ENCODE measurements around the gene TRIM5. TPM values are rescaled to one million over a fixed set of nuclear protein-coding genes. Genes with fewer than 3 reads are reported as not detected.

Gene TRIM5
- total RNA-seq, 1 donor: 29.7 TPM

DNA sequence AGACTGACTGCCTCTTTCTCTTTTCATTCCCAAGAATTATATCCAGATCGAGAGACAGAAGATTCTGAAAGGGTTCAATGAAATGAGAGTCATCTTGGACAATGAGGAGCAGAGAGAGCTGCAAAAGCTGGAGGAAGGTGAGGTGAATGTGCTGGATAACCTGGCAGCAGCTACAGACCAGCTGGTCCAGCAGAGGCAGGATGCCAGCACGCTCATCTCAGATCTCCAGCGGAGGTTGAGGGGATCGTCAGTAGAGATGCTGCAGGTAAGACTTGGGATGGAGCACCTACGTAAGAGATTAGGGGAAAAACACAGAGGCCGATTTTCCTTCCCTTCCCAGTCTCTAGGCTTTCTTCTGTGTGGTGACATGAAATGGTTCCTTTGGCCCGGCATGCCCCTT, 13.4 kb upstream of the TRIM5 start:
- peaks cover 17% of the 10 kb centered on the region for H3K79me2 ChIP-seq (ENCODE audit: insufficient read depth, low read length)
- TF ChIP-seq, protein P1, sequence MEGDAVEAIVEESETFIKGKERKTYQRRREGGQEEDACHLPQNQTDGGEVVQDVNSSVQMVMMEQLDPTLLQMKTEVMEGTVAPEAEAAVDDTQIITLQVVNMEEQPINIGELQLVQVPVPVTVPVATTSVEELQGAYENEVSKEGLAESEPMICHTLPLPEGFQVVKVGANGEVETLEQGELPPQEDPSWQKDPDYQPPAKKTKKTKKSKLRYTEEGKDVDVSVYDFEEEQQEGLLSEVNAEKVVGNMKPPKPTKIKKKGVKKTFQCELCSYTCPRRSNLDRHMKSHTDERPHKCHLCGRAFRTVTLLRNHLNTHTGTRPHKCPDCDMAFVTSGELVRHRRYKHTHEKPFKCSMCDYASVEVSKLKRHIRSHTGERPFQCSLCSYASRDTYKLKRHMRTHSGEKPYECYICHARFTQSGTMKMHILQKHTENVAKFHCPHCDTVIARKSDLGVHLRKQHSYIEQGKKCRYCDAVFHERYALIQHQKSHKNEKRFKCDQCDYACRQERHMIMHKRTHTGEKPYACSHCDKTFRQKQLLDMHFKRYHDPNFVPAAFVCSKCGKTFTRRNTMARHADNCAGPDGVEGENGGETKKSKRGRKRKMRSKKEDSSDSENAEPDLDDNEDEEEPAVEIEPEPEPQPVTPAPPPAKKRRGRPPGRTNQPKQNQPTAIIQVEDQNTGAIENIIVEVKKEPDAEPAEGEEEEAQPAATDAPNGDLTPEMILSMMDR (IDR thresholded peaks at IDR 0.05; ENCODE audit: extremely low read depth, low read depth, low read length): no peak

DNA sequence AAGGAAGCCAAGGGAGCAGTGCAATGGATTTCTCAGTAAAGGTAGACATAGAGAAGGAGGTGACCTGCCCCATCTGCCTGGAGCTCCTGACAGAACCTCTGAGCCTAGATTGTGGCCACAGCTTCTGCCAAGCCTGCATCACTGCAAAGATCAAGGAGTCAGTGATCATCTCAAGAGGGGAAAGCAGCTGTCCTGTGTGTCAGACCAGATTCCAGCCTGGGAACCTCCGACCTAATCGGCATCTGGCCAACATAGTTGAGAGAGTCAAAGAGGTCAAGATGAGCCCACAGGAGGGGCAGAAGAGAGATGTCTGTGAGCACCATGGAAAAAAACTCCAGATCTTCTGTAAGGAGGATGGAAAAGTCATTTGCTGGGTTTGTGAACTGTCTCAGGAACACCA, 11.3 kb upstream of the TRIM5 start:
- no peak for DNase-seq (ENCODE audit: insufficient read length, low spot score, missing footprints)
- Histone ChIP-seq H3K4me2 (ENCODE audit: insufficient read depth, low read length) (no peak overlapping the region), H3K79me2 (ENCODE audit: insufficient read depth, low read length) (peaks cover 32% of the 10 kb centered on the region), H3K36me3 (ENCODE audit: insufficient read depth, low read length) (peaks cover 56% of the 10 kb centered on the region), H3K27ac (ENCODE audit: low read depth, low read length) (no peak overlapping the region), H2AFZ (ENCODE audit: low read length) (no peak overlapping the region), H3K4me1 (ENCODE audit: insufficient read depth, low read length) (peaks cover 8% of the 10 kb centered on the region), H3K4me3 (ENCODE audit: insufficient read depth, low read length) (no peak overlapping the region), H4K20me1 (ENCODE audit: insufficient read depth, low read length) (peaks cover 3% of the 10 kb centered on the region), H3K27me3 (ENCODE audit: insufficient read depth, low read length) (no peaks in the 10 kb centered on the region), H3K9me3 (ENCODE audit: low read depth, low read length) (no peaks in the 10 kb centered on the region)
- TF ChIP-seq, protein P1 (IDR thresholded peaks at IDR 0.05; ENCODE audit: extremely low read depth, low read depth, low read length): no peak

More for the DNA sequence above, 13.4 kb upstream of the TRIM5 start:
- H3K9me3 ChIP-seq (ENCODE audit: low read depth, low read length): no peaks in the 10 kb centered on the region
- no peak for DNase-seq (ENCODE audit: insufficient read length, low spot score, missing footprints)
- H4K20me1 ChIP-seq (ENCODE audit: insufficient read depth, low read length): peaks cover 3% of the 10 kb centered on the region
- H3K27ac ChIP-seq (ENCODE audit: low read depth, low read length): no peak overlapping the region
- H2AFZ ChIP-seq (ENCODE audit: low read length): no peak overlapping the region
- no peaks in the 10 kb centered on the region for H3K27me3 ChIP-seq (ENCODE audit: insufficient read depth, low read length)
- peaks cover 63% of the 10 kb centered on the region for H3K36me3 ChIP-seq (ENCODE audit: insufficient read depth, low read length)
- no peak overlapping the region for H3K4me3 ChIP-seq (ENCODE audit: insufficient read depth, low read length)
- no peak overlapping the region for H3K4me2 ChIP-seq (ENCODE audit: insufficient read depth, low read length)
- peaks cover 3% of the 10 kb centered on the region for H3K4me1 ChIP-seq (ENCODE audit: insufficient read depth, low read length)

DNA sequence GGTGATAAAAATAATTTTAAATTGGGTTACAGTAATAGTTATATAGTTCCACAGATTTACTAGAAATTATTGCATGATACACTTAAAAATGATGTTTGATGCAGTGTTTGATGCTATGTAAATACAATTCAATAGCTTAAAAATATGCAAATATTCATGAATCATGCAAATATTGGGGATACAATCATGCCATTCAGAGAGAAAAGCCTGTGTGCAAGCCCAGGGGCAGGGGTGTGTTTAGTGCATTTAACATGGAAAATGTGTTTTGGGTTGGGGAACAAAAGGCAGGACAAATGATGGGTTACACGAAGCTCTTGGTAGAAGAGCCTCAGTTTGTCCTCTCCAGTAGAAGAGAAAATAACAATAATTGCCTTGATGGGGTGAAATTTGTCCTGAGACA, 10.7 kb upstream of the TRIM5 start:
- Histone ChIP-seq H3K27me3 (ENCODE audit: insufficient read depth, low read length) (no peaks in the 10 kb centered on the region), H3K79me2 (ENCODE audit: insufficient read depth, low read length) (peaks cover 38% of the 10 kb centered on the region), H4K20me1 (ENCODE audit: insufficient read depth, low read length) (peaks cover 3% of the 10 kb centered on the region), H3K4me2 (ENCODE audit: insufficient read depth, low read length) (no peak overlapping the region), H2AFZ (ENCODE audit: low read length) (no peak overlapping the region), H3K4me3 (ENCODE audit: insufficient read depth, low read length) (no peak overlapping the region), H3K9me3 (ENCODE audit: low read depth, low read length) (no peaks in the 10 kb centered on the region), H3K36me3 (ENCODE audit: insufficient read depth, low read length) (peaks cover 50% of the 10 kb centered on the region), H3K27ac (ENCODE audit: low read depth, low read length) (no peak overlapping the region), H3K4me1 (ENCODE audit: insufficient read depth, low read length) (peaks cover 13% of the 10 kb centered on the region)
- TF ChIP-seq, protein P1 (IDR thresholded peaks at IDR 0.05; ENCODE audit: extremely low read depth, low read depth, low read length): no peak
- no peak for DNase-seq (ENCODE audit: insufficient read length, low spot score, missing footprints)

DNA sequence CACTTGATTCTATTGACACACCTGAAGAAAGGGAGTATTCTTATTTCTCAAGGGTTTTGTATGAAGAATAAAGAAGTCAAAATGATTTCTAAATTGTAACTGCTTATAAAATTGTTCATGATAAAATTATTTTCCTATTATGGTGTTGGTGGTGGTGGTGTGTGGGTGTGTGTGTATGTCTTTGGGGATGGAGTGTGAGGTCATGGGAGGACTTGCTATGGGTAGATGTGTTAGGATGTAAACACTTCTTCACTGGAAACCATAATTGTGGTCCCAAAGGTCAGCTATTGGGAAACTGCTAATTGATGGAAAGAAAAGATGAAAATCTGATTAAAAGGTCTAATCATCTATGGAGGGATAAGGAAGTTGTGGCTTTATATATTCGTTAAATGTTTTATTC, 9.8 kb upstream of the TRIM5 start:
- Histone ChIP-seq H2AFZ (ENCODE audit: low read length) (no peak overlapping the region), H3K4me3 (ENCODE audit: insufficient read depth, low read length) (no peak overlapping the region), H3K27ac (ENCODE audit: low read depth, low read length) (no peak overlapping the region), H3K9me3 (ENCODE audit: low read depth, low read length) (no peaks in the 10 kb centered on the region), H3K79me2 (ENCODE audit: insufficient read depth, low read length) (peaks cover 45% of the 10 kb centered on the region), H3K27me3 (ENCODE audit: insufficient read depth, low read length) (no peaks in the 10 kb centered on the region), H3K36me3 (ENCODE audit: insufficient read depth, low read length) (peaks cover 44% of the 10 kb centered on the region), H4K20me1 (ENCODE audit: insufficient read depth, low read length) (peaks cover 3% of the 10 kb centered on the region), H3K4me2 (ENCODE audit: insufficient read depth, low read length) (no peak overlapping the region), H3K4me1 (ENCODE audit: insufficient read depth, low read length) (peaks cover 19% of the 10 kb centered on the region)
- TF ChIP-seq, protein P1 (IDR thresholded peaks at IDR 0.05; ENCODE audit: extremely low read depth, low read depth, low read length): no peak
- no peak for DNase-seq (ENCODE audit: insufficient read length, low spot score, missing footprints)

Data from osteoblast (primary cell).